Neural crest cell (in vitro differentiated cells): Measurements from ENCODE around the gene CLEC2D. TPM values are rescaled to one million over a fixed set of nuclear protein-coding genes. Genes with fewer than 3 reads are reported as not detected.
"Not testable (repeated sequence)": the region's sequence is repeated elsewhere in the genome, so short reads cannot be mapped to it uniquely, and the experiment has no call there.

Experiments used
- DNase-seq: peaks from one replicate; pipeline ENCODE4 v3.0.0; 2021; ENCODE audit warnings: low read depth, mixed read lengths, low spot score
- H3K27ac Mint-ChIP-seq: one replicate; pipeline ENCODE4 v1.8.0; 2021; ENCODE audit warnings: mild to moderate bottlenecking, mixed read lengths; ENCODE audit not compliant: unreplicated experiment
- H3K27me3 Mint-ChIP-seq: 2 replicates; pipeline ENCODE4 v1.8.0; 2021; ENCODE audit warnings: low read depth, mild to moderate bottlenecking, mixed read lengths
- H3K36me3 Mint-ChIP-seq: 2 replicates; pipeline ENCODE4 v1.8.0; 2021; ENCODE audit warnings: low read depth, mild to moderate bottlenecking, mixed read lengths
- H3K4me1 Mint-ChIP-seq: 2 replicates; pipeline ENCODE4 v1.8.0; 2021; ENCODE audit warnings: mixed read lengths
- H3K4me3 Mint-ChIP-seq: one replicate; pipeline ENCODE4 v1.8.0; 2021; ENCODE audit warnings: mild to moderate bottlenecking, mixed read lengths
- H3K9me3 Mint-ChIP-seq: 2 replicates; pipeline ENCODE4 v1.8.0; 2021; ENCODE audit warnings: mixed read lengths
- total RNA-seq: library from RNA; stranded (reverse); gene quantifications from 2 replicates; pipeline ENCODE4 v1.2.1, GENCODE V29; 2021
- TF ChIP-seq, protein P1 (sequence below): fragments of 200-600 bp; sonication (generic); conservative IDR thresholded peaks from 2 replicates; pipeline ENCODE4 v1.5.0; 2021; ENCODE audit warnings: antibody characterized with exemption, mild to moderate bottlenecking

CLEC2D gene
- total RNA-seq, 1 donor from 2014 or later, result 10.6 TPM

DNA sequence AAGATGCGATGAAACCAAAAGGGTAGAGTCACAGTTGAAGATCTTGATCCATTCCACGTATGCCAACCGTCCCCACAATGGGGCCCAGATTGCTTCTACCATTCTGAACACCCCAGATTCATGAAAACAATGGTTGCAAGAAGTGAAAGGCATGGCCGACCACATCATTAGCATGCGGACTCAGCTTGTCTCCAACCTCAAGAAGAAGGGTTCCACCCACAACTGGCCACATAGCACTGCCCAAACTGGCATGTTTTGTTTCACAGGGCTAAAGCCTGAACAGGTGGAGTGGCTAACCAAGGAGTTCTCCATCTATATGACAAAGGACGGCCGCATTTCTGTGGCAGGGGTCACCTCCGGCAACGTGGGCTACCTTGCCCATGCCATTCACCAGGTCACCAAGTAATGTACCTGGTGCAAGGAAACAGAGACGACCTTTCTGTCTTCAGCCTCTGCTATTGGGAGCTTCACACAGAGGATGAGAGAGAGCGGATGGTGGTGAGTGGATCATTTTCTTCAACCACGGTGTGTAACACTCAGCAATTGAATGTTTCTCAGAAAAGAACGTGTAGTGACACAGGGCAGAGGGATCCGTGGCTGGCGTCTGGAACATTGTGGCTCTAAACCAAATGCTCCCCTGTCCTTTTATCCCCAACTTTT lies 26.8 kb upstream of the CLEC2D start:
- H3K36me3 Mint-ChIP-seq, result no peaks in the 10 kb centered on the region
- TF ChIP-seq, protein P1, sequence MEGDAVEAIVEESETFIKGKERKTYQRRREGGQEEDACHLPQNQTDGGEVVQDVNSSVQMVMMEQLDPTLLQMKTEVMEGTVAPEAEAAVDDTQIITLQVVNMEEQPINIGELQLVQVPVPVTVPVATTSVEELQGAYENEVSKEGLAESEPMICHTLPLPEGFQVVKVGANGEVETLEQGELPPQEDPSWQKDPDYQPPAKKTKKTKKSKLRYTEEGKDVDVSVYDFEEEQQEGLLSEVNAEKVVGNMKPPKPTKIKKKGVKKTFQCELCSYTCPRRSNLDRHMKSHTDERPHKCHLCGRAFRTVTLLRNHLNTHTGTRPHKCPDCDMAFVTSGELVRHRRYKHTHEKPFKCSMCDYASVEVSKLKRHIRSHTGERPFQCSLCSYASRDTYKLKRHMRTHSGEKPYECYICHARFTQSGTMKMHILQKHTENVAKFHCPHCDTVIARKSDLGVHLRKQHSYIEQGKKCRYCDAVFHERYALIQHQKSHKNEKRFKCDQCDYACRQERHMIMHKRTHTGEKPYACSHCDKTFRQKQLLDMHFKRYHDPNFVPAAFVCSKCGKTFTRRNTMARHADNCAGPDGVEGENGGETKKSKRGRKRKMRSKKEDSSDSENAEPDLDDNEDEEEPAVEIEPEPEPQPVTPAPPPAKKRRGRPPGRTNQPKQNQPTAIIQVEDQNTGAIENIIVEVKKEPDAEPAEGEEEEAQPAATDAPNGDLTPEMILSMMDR, result no peak
- peaks cover 11% of the 10 kb centered on the region for H3K4me1 Mint-ChIP-seq
- peaks cover 2% of the 10 kb centered on the region for H3K9me3 Mint-ChIP-seq
- no peak for DNase-seq
- H3K27me3 Mint-ChIP-seq, result no peaks in the 10 kb centered on the region
- no peak overlapping the region for H3K4me3 Mint-ChIP-seq
- H3K27ac Mint-ChIP-seq, result no peak overlapping the region

DNA sequence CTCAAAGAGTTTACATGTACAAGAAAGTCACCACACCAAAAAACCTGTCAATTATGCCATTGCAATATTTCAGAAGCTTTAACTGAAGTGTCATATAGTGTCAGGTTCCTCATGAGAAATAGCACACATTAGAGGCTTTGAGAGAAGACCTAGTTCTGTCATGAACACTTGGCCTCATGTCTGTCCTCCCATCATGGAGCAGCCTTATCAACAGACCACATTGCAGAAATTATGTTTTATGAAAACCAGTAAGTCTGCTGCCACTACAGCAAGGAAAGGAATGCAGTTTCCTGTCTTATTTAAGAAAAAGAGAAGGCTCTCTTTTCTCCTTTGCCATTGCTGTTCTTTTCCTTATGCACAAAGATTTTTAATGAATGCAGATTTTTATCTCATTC lies 26.2 kb upstream of the CLEC2D start:
- Mint-ChIP-seq H3K36me3 (no peaks in the 10 kb centered on the region), H3K27me3 (no peaks in the 10 kb centered on the region), H3K4me1 (peaks cover 13% of the 10 kb centered on the region), H3K9me3 (peaks cover 2% of the 10 kb centered on the region), H3K4me3 (no peak overlapping the region), H3K27ac (no peak overlapping the region)
- no peak for DNase-seq
- TF ChIP-seq, protein P1, result no peak

DNA sequence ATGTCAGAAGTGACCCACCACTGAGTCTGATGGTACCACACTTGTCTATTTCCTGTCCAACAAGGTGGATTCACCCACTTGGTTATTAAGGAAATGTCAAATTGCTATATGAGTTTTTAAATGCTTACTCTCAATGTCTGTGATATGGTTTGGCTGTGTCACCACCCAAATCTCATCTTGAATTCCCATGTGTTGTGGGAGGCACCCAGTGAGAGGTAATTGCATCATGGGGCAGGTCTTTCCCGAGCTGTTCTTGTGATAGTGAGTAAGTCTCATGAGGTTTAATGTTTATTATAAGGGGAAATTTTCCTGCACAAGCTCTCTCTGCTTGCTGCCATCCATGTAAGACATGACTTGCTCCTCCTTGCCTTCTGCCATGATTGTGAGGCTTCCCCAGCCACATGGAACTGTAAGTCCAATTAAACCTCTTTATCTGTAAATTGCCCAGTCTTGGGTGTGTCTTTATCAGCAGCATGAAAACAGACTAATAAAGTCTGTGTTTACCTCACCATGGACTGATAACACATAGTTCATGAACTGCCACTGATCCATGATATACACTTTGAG lies 24.4 kb upstream of the CLEC2D start:
- not testable (repeated sequence) for H3K36me3 Mint-ChIP-seq, H3K27ac Mint-ChIP-seq, H3K4me3 Mint-ChIP-seq, H3K9me3 Mint-ChIP-seq, H3K27me3 Mint-ChIP-seq, DNase-seq
- peaks cover 31% of the 10 kb centered on the region for H3K4me1 Mint-ChIP-seq

GRCh38 chr12:9646794-9647781 lies 22.4 kb upstream of the CLEC2D start:
- no peak for DNase-seq
- H3K4me1 Mint-ChIP-seq, result peaks cover 46% of the 10 kb centered on the region
- H3K36me3 Mint-ChIP-seq, result peaks cover 10% of the 10 kb centered on the region
- TF ChIP-seq, protein P1, result no peak
- peak overlapping the region; percentile 95 for H3K4me3 Mint-ChIP-seq
- H3K9me3 Mint-ChIP-seq, result peaks cover 2% of the 10 kb centered on the region
- H3K27me3 Mint-ChIP-seq, result no peaks in the 10 kb centered on the region
- peak overlapping the region; percentile 98 for H3K27ac Mint-ChIP-seq

- peaks cover 46% of the 10 kb centered on the region for H3K4me1 Mint-ChIP-seq
- H3K4me3 Mint-ChIP-seq, result peak overlapping the region; percentile 95
- peaks cover 2% of the 10 kb centered on the region for H3K9me3 Mint-ChIP-seq
- DNase-seq, result peak; percentile 58
- H3K36me3 Mint-ChIP-seq, result peaks cover 12% of the 10 kb centered on the region
- no peaks in the 10 kb centered on the region for H3K27me3 Mint-ChIP-seq
- H3K27ac Mint-ChIP-seq, result peak overlapping the region; percentile 98
- TF ChIP-seq, protein P1, result peak; percentile 21
Measured at GRCh38 chr12:9647825-9648700, 21.4 kb upstream of the CLEC2D start.
